Progenitor cell of endocrine pancreas (in vitro differentiated cells): ENCODE data around the gene APP. TPM values are rescaled to one million over a fixed set of nuclear protein-coding genes. Genes with fewer than 3 reads are reported as not detected.

Experiments used
- DNase-seq: peaks from one replicate; pipeline ENCODE4 v3.0.0; 2021; ENCODE audit warnings: low spot score; ENCODE audit not compliant: unreplicated experiment
- H3K27ac Mint-ChIP-seq: 2 replicates; pipeline ENCODE4 v1.8.0; 2021; ENCODE audit warnings: mild to moderate bottlenecking, moderate library complexity, mixed read lengths
- H3K27me3 Mint-ChIP-seq: 2 replicates; pipeline ENCODE4 v1.8.0; 2021; ENCODE audit warnings: mixed read lengths
- H3K36me3 Mint-ChIP-seq: 2 replicates; pipeline ENCODE4 v1.8.0; 2022; ENCODE audit warnings: mixed read lengths; ENCODE audit not compliant: insufficient read depth
- H3K4me1 Mint-ChIP-seq: 2 replicates; pipeline ENCODE4 v1.8.0; 2021; ENCODE audit warnings: low read depth, mixed read lengths
- H3K4me3 Mint-ChIP-seq: 2 replicates; pipeline ENCODE4 v1.8.0; 2021; ENCODE audit warnings: low read depth, mild to moderate bottlenecking, moderate library complexity, mixed read lengths
- H3K9me3 Mint-ChIP-seq: 2 replicates; pipeline ENCODE4 v1.8.0; 2021; ENCODE audit warnings: low read depth, mixed read lengths
- total RNA-seq: library from RNA; stranded (reverse); gene quantifications from 2 replicates; pipeline ENCODE4 v1.2.1, GENCODE V29; 2021
- TF ChIP-seq, protein P1 (sequence below): fragments of 200-600 bp; sonication (generic); IDR thresholded peaks from one replicate; pipeline ENCODE4 v1.5.0; 2021; ENCODE audit warnings: antibody characterized with exemption, mild to moderate bottlenecking; ENCODE audit not compliant: unreplicated experiment

The APP gene
- total RNA-seq, 1 donor from 2014 or later: 631 TPM

DNA sequence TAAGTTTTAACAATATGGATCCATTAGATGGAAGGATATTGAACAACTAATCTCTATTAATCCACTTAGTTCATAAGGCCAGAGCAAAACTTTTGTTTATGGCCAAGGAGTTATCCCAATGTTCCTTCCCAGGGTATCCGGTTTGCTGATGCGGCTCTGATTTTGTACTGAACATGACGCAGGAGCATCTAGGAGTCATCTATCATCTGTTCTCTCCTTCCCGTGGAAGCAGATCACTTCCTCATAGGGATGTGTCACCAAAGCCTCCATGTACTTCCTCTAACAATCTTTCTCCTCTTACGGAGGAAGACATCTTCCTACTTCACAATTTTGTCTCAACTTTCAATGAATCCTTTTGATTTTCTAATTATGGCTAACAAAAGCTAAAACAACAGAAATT is 206.6 kb downstream of the APP start:
- TF ChIP-seq, protein P1, sequence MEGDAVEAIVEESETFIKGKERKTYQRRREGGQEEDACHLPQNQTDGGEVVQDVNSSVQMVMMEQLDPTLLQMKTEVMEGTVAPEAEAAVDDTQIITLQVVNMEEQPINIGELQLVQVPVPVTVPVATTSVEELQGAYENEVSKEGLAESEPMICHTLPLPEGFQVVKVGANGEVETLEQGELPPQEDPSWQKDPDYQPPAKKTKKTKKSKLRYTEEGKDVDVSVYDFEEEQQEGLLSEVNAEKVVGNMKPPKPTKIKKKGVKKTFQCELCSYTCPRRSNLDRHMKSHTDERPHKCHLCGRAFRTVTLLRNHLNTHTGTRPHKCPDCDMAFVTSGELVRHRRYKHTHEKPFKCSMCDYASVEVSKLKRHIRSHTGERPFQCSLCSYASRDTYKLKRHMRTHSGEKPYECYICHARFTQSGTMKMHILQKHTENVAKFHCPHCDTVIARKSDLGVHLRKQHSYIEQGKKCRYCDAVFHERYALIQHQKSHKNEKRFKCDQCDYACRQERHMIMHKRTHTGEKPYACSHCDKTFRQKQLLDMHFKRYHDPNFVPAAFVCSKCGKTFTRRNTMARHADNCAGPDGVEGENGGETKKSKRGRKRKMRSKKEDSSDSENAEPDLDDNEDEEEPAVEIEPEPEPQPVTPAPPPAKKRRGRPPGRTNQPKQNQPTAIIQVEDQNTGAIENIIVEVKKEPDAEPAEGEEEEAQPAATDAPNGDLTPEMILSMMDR: no peak
- Mint-ChIP-seq H3K27ac (peak overlapping the region; percentile 12), H3K4me1 (peaks cover 23% of the 10 kb centered on the region), H3K4me3 (no peak overlapping the region), H3K36me3 (peaks cover 36% of the 10 kb centered on the region), H3K27me3 (no peaks in the 10 kb centered on the region), H3K9me3 (no peaks in the 10 kb centered on the region)
- no peak for DNase-seq

DNA sequence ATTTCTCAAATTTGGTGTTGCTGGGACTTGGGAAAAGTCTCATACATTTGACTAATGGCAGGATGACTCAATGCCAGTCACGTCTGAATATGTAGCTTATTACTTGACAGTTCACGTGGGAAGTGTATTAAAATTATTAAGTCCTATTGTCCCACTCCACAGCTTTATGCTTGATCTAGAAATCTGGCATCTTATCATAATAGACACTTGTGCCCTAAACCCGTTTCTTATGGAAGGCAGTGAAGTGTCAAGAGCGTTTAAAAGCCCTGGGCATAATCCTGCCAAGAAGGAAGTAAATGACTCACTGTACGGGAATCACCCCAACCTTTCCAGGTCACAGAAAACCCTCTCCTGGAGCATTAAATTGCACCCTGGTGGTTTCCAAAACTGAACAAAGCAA is 207.4 kb downstream of the APP start:
- DNase-seq: no peak
- H3K4me3 Mint-ChIP-seq: no peak overlapping the region
- H3K27me3 Mint-ChIP-seq: no peaks in the 10 kb centered on the region
- no peaks in the 10 kb centered on the region for H3K9me3 Mint-ChIP-seq
- TF ChIP-seq, protein P1: no peak
- H3K27ac Mint-ChIP-seq: peak overlapping the region; percentile 43
- H3K36me3 Mint-ChIP-seq: peaks cover 37% of the 10 kb centered on the region
- H3K4me1 Mint-ChIP-seq: peaks cover 23% of the 10 kb centered on the region

DNA sequence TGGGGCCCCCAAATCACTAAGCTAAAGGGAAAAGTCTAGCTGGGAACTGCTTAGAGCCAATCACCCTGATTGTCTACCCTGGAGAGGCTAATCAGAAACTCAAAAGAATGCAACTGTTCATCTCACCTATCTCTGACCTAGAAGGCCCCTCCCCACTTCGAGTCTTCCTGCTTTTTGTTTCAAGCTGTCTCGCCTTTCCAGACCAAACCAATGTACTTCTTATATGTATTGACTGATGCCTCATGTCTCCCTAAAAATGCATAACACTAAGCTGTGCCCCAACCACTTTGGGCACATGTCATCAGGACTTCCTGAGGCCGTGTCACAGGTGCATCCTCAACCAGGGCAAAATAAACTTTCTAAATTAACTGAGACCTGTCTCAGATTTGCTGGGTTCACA is 209.5 kb downstream of the APP start:
- H3K27ac Mint-ChIP-seq: peak overlapping the region; percentile 36
- no peaks in the 10 kb centered on the region for H3K27me3 Mint-ChIP-seq
- peaks cover 33% of the 10 kb centered on the region for H3K36me3 Mint-ChIP-seq
- TF ChIP-seq, protein P1: no peak
- H3K4me1 Mint-ChIP-seq: peaks cover 22% of the 10 kb centered on the region
- H3K4me3 Mint-ChIP-seq: no peak overlapping the region
- DNase-seq: no peak
- H3K9me3 Mint-ChIP-seq: no peaks in the 10 kb centered on the region

DNA sequence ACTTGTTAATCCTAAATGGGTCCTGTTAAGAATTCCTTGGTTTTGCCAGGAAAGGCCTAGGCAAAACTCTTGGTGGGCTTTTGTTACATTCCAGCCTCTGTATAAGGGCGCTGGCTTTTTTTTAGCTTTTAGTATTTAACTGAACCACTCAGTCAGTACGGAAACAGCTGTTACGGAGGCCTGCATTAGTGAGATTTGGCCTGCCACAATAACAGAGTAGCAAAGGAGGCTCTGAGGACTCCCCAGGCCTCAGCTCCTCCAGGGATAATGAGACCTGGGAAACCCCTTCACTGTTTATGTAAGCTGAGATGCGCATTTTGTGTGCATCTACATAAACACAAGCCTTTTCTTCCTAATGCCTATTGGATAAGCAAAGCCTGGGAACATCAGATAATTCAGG is 210.2 kb downstream of the APP start:
- TF ChIP-seq, protein P1: no peak
- peaks cover 22% of the 10 kb centered on the region for H3K4me1 Mint-ChIP-seq
- no peaks in the 10 kb centered on the region for H3K27me3 Mint-ChIP-seq
- H3K4me3 Mint-ChIP-seq: no peak overlapping the region
- peak overlapping the region; percentile 80 for H3K27ac Mint-ChIP-seq
- H3K36me3 Mint-ChIP-seq: peaks cover 35% of the 10 kb centered on the region
- no peak for DNase-seq
- H3K9me3 Mint-ChIP-seq: no peaks in the 10 kb centered on the region

DNA sequence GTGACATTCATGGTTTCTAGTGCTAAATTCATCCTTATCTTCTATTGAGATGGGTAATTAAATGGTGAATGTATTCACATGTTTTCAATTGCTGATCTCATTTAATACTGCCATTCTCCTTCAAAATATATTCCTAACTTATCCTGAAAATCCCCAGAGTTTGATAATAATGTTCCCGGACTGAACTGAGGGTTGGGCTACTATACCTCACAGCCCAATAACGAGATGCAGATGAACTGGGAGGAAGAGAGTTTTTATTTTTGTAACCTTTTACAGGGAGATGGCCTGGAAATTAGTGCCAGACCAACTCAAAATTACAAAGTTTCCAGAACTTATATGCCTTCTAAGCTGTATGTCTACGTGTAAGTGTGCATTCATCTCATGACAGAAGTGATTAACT is 210.8 kb downstream of the APP start:
- H3K27me3 Mint-ChIP-seq: no peaks in the 10 kb centered on the region
- peak overlapping the region; percentile 80 for H3K27ac Mint-ChIP-seq
- no peak overlapping the region for H3K4me3 Mint-ChIP-seq
- H3K36me3 Mint-ChIP-seq: peaks cover 36% of the 10 kb centered on the region
- no peak for DNase-seq
- H3K4me1 Mint-ChIP-seq: peaks cover 22% of the 10 kb centered on the region
- no peaks in the 10 kb centered on the region for H3K9me3 Mint-ChIP-seq
- TF ChIP-seq, protein P1: no peak
